K562 (cell line): ENCODE data around the gene ZNF322. TPM values are rescaled to one million over a fixed set of nuclear protein-coding genes. Genes with fewer than 3 reads are reported as not detected.
A peak's percentile ranks its signal among the peaks of the same experiment; 100 is the strongest.

Experiments used
- ATAC-seq: fragments of 200-7000 bp; cut with Tn5 transposase; 3 replicates; pipeline ENCODE4 v1.9.1; 2020; ENCODE audit warnings: moderate library complexity
- BruUV-seq: library from RNA; stranded (reverse); fragments of 400-500 nt; replicated peaks from 2 replicates; lab custom pipeline; 2021; lab: Mats Ljungman, UMichigan
- CTCF ChIA-PET: fragments of 300-600 bp; formaldehyde crosslinking; extraction: SDS; loops from one replicate; lab custom pipeline; 2021; ENCODE audit warnings: low intra/inter-chr PET ratio; lab: Yijun Ruan, JAX
- POLR2A ChIA-PET: fragments of 300-600, 350-650 bp; sonication (Branson Sonifier 250); formaldehyde crosslinking; extraction: SDS; loops from one replicate; lab custom pipeline; 2021; ENCODE audit warnings: antibody characterized with exemption, inconsistent platforms; lab: Yijun Ruan, JAX
- DNase-seq, 4 experiments: peaks; one replicate each; pipeline versions ENCODE4 v3.0.0 to v3.0.0-alpha.2; 2011 to 2018; ENCODE audit warnings: low spot score in 3 of 4, mixed read lengths in 3 of 4; ENCODE audit errors: extremely low read depth in 1 of 4
- FAIRE-seq: peaks from 2 replicates; lab custom pipeline; 2011; peaks lifted over from hg19 to GRCh38; lab: Jason Lieb, UNC
- H2AFZ ChIP-seq: 2 replicates; pipeline ENCODE4 v1.6.0; 2011; ENCODE audit warnings: low read depth, low read length, control low read depth, inconsistent platforms
- H3K27ac ChIP-seq: fragments of 200-600 bp; 3 replicates; pipeline ENCODE4 v1.8.0; 2011; ENCODE audit warnings: low read depth, mild to moderate bottlenecking, control low read depth, inconsistent platforms, low read length, moderate library complexity, mixed read lengths; ENCODE audit errors: extremely low read depth
- H3K27me3 ChIP-seq, 2 experiments: fragments of 300-600 bp in 1 of 2; 2 replicates in 1 of 2; 3 replicates in 1 of 2; pipeline versions ENCODE4 v1.6.0 to v1.8.0; 2011; ENCODE audit warnings: inconsistent platforms in 2 of 2, low read length in 2 of 2, mild to moderate bottlenecking in 1 of 2, mixed read lengths in 1 of 2, moderate library complexity in 1 of 2; ENCODE audit not compliant: control insufficient read depth in 2 of 2, insufficient read depth in 2 of 2
- H3K36me3 ChIP-seq: fragments of 300-600 bp; 3 replicates; pipeline ENCODE4 v1.8.0; 2011; ENCODE audit warnings: mild to moderate bottlenecking, low read length, inconsistent platforms; ENCODE audit not compliant: control insufficient read depth, insufficient read depth
- H3K4me1 ChIP-seq, 2 experiments: fragments of 200-600 bp in 1 of 2; replicated peaks in 1 of 2; 2 replicates in 1 of 2; 3 replicates in 1 of 2; pipeline versions ENCODE4 v1.5.1 to v1.8.0; 2011; ENCODE audit warnings: inconsistent platforms in 2 of 2, low read length in 2 of 2, mild to moderate bottlenecking in 1 of 2, mixed read lengths in 1 of 2, moderate library complexity in 1 of 2; ENCODE audit not compliant: control insufficient read depth in 2 of 2, insufficient read depth in 2 of 2
- H3K4me2 ChIP-seq: 2 replicates; pipeline ENCODE4 v1.6.1; 2011; ENCODE audit warnings: low read length, control low read depth, inconsistent platforms, mixed read lengths; ENCODE audit not compliant: insufficient read depth
- H3K4me3 ChIP-seq: fragments of 200-600 bp; sonication (generic), shearing (Covaris generic); 2 replicates; pipeline ENCODE4 v1.5.1; 2016; ENCODE audit warnings: control low read depth, inconsistent platforms
- H3K79me2 ChIP-seq: fragments of 200-600 bp; 3 replicates; pipeline ENCODE4 v1.8.0; 2011; ENCODE audit warnings: low read length, inconsistent platforms; ENCODE audit not compliant: control insufficient read depth, insufficient read depth
- H3K9ac ChIP-seq, 2 experiments: 2 replicates each; pipeline versions ENCODE4 v1.6.0 to v1.6.1; 2011; ENCODE audit warnings: low read depth in 2 of 2, low read length in 2 of 2, control low read depth in 1 of 2, inconsistent platforms in 1 of 2, mild to moderate bottlenecking in 1 of 2, mixed read lengths in 1 of 2; ENCODE audit not compliant: insufficient read depth in 1 of 2
- H3K9me1 ChIP-seq: one replicate; pipeline ENCODE4 v1.6.0; 2011; ENCODE audit warnings: inconsistent platforms, mild to moderate bottlenecking, low read length, moderate library complexity; ENCODE audit not compliant: control insufficient read depth, insufficient read depth
- H3K9me3 ChIP-seq: replicated peaks from 2 replicates; pipeline ENCODE4 v1.5.1; 2011; ENCODE audit warnings: low read depth, low read length, inconsistent platforms; ENCODE audit not compliant: control insufficient read depth, insufficient read depth
- H4K20me1 ChIP-seq: replicated peaks from 2 replicates; pipeline ENCODE4 v1.6.1; 2011; ENCODE audit warnings: low read length, inconsistent platforms, mixed read lengths; ENCODE audit not compliant: control insufficient read depth, insufficient read depth
- CBX3 ChIP-seq, 2 experiments: IDR thresholded peaks; 1 replicate in 1 of 2; 2 replicates in 1 of 2; pipeline ENCODE4 v1.6.1; 2012; ENCODE audit warnings: inconsistent platforms in 2 of 2, low read length in 2 of 2, borderline replicate concordance in 1 of 2, control low read depth in 1 of 2
- CCAR2 ChIP-seq: fragments of 200-400 bp; formaldehyde crosslinking; IDR thresholded peaks from 2 replicates; pipeline ENCODE4 v1.6.1; 2017; ENCODE audit warnings: mild to moderate bottlenecking, low read depth, low read length
- DPF2 ChIP-seq: fragments of 450-650 bp; IDR thresholded peaks from 2 replicates; pipeline ENCODE4 v1.6.1; 2016
- EGR1 ChIP-seq: fragments of 450-650 bp; conservative IDR thresholded peaks from 2 replicates; pipeline ENCODE4 v1.6.1; 2017; ENCODE audit warnings: mild to moderate bottlenecking
- ETV1 ChIP-seq: fragments of 450-650 bp; conservative IDR thresholded peaks from 2 replicates; pipeline ENCODE4 v1.6.1; 2016; ENCODE audit warnings: missing genetic modification characterization, control low read depth, low read depth, missing compliant biosample characterization
- HDAC6 ChIP-seq: IDR thresholded peaks from 2 replicates; pipeline ENCODE4 v1.6.1; 2012; ENCODE audit warnings: low read depth, mild to moderate bottlenecking, control low read depth, inconsistent platforms, low read length, moderate library complexity
- MBD2 ChIP-seq: sonication (generic); IDR thresholded peaks from 2 replicates; pipeline ENCODE4 v1.6.1; 2016; ENCODE audit warnings: low read depth, borderline replicate concordance
- MCM2 ChIP-seq: fragments of 450-650 bp; IDR thresholded peaks from 2 replicates; pipeline ENCODE4 v1.6.1; 2017; ENCODE audit warnings: low read depth, mild to moderate bottlenecking
- MCM5 ChIP-seq: fragments of 450-650 bp; IDR thresholded peaks from 2 replicates; pipeline ENCODE4 v1.6.1; 2016; ENCODE audit warnings: low read depth
- POLR2B ChIP-seq: fragments of 450-650 bp; IDR thresholded peaks from 2 replicates; pipeline ENCODE4 v1.6.1; 2018; ENCODE audit warnings: low read depth; ENCODE audit not compliant: partially characterized antibody
- SAFB ChIP-seq: fragments of 200-400 bp; formaldehyde crosslinking; IDR thresholded peaks from 2 replicates; pipeline ENCODE4 v1.6.1; 2017; ENCODE audit warnings: low read depth, low read length, borderline replicate concordance
- SAP30 ChIP-seq: fragments of 200-600 bp; sonication (generic); IDR thresholded peaks from 2 replicates; pipeline ENCODE4 v1.6.1; 2012; ENCODE audit warnings: borderline replicate concordance, low read depth, mild to moderate bottlenecking, moderate library complexity, low read length, control low read depth, inconsistent platforms; ENCODE audit not compliant: insufficient read depth, poor library complexity, severe bottlenecking
- WGBS: fragments of 100-300 bp; shearing (Covaris generic); methylation state at CpG from one replicate; pipeline ENCODE4 v1.1.6; 2016; ENCODE audit warnings: low coverage, mixed read lengths; ENCODE audit not compliant: insufficient coverage; ENCODE audit errors: missing lambda C conversion rate; 5-methylcytosine and 5-hydroxymethylcytosine counted together
- in situ Hi-C: fragments of 300-500 bp; cut with MboI; formaldehyde crosslinking; loops from 4 replicates; pipeline ENCODE4 v1.15.0; 2018; ENCODE audit warnings: inconsistent platforms, mixed read lengths
- intact Hi-C: fragments of 100-400 bp; cut with micrococcal nuclease; formaldehyde crosslinking; loops from 2 replicates; pipeline ENCODE4 v1.14.2; 2022
- polyA plus RNA-seq, 8 experiments: library from polyadenylated mRNA; depleted of rRNA in 4 of 8; stranded (reverse) in 5 of 8; unstranded in 3 of 8; fragments of >200 nt; fragmentation: Nextera tagmentation in 2 of 8; fragmentation: Illumina TruSeq in 1 of 8; extraction: Ambion mirVana in 2 of 8; extraction: Trizol in 1 of 8; gene quantifications; 2 replicates each; pipeline versions ENCODE4 v1.2.1 to v1.2.3, GENCODE V29; 2011 to 2014; ENCODE audit warnings: inconsistent platforms in 1 of 8, missing spikeins in 1 of 8
- total RNA-seq, 7 experiments: library from RNA; depleted of rRNA in 6 of 7; stranded (reverse); fragments of >200 nt in 6 of 7; fragmentation: Illumina TruSeq in 2 of 7; extraction: Trizol in 2 of 7; gene quantifications; 2 replicates each; pipeline versions ENCODE4 v1.2.1 to v1.2.3, GENCODE V29; 2011 to 2021; ENCODE audit warnings: low replicate concordance in 1 of 7
- TF ChIP-seq, protein P1 (sequence below), 2 experiments: IDR thresholded peaks in 1 of 2; conservative IDR thresholded peaks in 1 of 2; 2 replicates each; pipeline ENCODE4 v1.6.1; 2016; ENCODE audit warnings: low read depth in 2 of 2, mild to moderate bottlenecking in 1 of 2, missing compliant biosample characterization in 1 of 2, missing genetic modification characterization in 1 of 2, moderate library complexity in 1 of 2
- TF ChIP-seq, protein P2 (sequence below): fragments of 250-450 bp; sonication (Bioruptor Pico); IDR thresholded peaks from 2 replicates; pipeline ENCODE4 v1.5.0; 2020; ENCODE audit warnings: mild to moderate bottlenecking, borderline replicate concordance
- TF ChIP-seq, protein P3 (sequence below): fragments of 200-800 bp; sonication (Bioruptor generic); IDR thresholded peaks from 2 replicates; pipeline ENCODE4 v1.6.1; 2017; ENCODE audit warnings: missing genetic modification characterization, missing compliant biosample characterization

The ZNF322 gene
- total and polyA plus RNA-seq, 9 of the 15 experiments (the other 6 are each of a cell fraction or from before 2014, with no cell fraction given) = 4.7 to 31.2 (median 18.7) TPM

GRCh38 chr6:26594131-26594498 is 65.4 kb downstream of the ZNF322 start:
- intact Hi-C loops (loop anchor here (2.0 kb wide), 2 partner anchors 73 to 419 kb away; no protein-coding TSS in a partner anchor), in situ Hi-C loops (loop anchor here (10.0 kb wide), 1 partner anchor 529 kb away; no protein-coding TSS in a partner anchor)
- peaks cover 13% of the 10 kb centered on the region for H3K36me3 ChIP-seq
- peak overlapping the region; percentile 52 for H3K27ac ChIP-seq
- no peaks in the 10 kb centered on the region for H3K9me1 ChIP-seq
- H3K4me1 ChIP-seq = peaks cover 16 to 19% of the 10 kb centered on the region in 2 experiments; a peak in 4 of 5 replicates
- ChIA-PET CTCF (interaction anchor here (1.7 to 3.6 kb wide), 2 partner anchors 22 to 419 kb away, joined by 6 to 22 read pairs; no protein-coding TSS in a partner anchor), POLR2A (interaction anchor here (0.5 to 7.6 kb wide), 19 partner anchors 20 to 553 kb away, joined by 3 to 141 read pairs (median 4); a partner anchor contains a TSS)
- H3K27me3 ChIP-seq = no peaks in the 10 kb centered on the region
- peak overlapping the region; percentile 79 for H3K4me2 ChIP-seq
- H3K9ac ChIP-seq = peak overlapping the region in 1 of 2 experiments; percentile 94; a peak in 3 of 4 replicates
- no peak for ATAC-seq
- peak in 2 of 4 experiments; percentile 43 to 44 for DNase-seq
- BruUV-seq = no TSS peak
- peak overlapping the region; percentile 91 for H3K4me3 ChIP-seq
- 7% methylated on average over 6 of the region's 6 CpGs for WGBS
- H4K20me1 ChIP-seq = no peaks in the 10 kb centered on the region
- peak overlapping the region; percentile 89 for H2AFZ ChIP-seq
- peaks cover 22% of the 10 kb centered on the region for H3K79me2 ChIP-seq
- H3K9me3 ChIP-seq = no peaks in the 10 kb centered on the region
- FAIRE-seq = peak; percentile 49
- TF ChIP-seq MCM5 = no peak
- no peak for TF ChIP-seq SAP30
- TF ChIP-seq, protein P1, sequence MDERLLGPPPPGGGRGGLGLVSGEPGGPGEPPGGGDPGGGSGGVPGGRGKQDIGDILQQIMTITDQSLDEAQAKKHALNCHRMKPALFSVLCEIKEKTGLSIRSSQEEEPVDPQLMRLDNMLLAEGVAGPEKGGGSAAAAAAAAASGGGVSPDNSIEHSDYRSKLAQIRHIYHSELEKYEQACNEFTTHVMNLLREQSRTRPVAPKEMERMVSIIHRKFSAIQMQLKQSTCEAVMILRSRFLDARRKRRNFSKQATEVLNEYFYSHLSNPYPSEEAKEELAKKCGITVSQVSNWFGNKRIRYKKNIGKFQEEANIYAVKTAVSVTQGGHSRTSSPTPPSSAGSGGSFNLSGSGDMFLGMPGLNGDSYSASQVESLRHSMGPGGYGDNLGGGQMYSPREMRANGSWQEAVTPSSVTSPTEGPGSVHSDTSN (CRISPR knock-in tag; IDR thresholded peaks at IDR 0.05; ENCODE audit: low read depth) = no peak
- TF ChIP-seq, protein P1 (tag; conservative IDR thresholded peaks at IDR 0.05; ENCODE audit: low read depth) = no peak
- TF ChIP-seq SAFB = no peak
- no peak for TF ChIP-seq EGR1
- TF ChIP-seq POLR2B = no peak
- no peak for TF ChIP-seq DPF2
- TF ChIP-seq, protein P2, sequence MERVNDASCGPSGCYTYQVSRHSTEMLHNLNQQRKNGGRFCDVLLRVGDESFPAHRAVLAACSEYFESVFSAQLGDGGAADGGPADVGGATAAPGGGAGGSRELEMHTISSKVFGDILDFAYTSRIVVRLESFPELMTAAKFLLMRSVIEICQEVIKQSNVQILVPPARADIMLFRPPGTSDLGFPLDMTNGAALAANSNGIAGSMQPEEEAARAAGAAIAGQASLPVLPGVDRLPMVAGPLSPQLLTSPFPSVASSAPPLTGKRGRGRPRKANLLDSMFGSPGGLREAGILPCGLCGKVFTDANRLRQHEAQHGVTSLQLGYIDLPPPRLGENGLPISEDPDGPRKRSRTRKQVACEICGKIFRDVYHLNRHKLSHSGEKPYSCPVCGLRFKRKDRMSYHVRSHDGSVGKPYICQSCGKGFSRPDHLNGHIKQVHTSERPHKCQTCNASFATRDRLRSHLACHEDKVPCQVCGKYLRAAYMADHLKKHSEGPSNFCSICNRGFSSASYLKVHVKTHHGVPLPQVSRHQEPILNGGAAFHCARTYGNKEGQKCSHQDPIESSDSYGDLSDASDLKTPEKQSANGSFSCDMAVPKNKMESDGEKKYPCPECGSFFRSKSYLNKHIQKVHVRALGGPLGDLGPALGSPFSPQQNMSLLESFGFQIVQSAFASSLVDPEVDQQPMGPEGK (CRISPR knock-in tag) = no peak
- TF ChIP-seq MBD2 = no peak
- TF ChIP-seq, protein P3, sequence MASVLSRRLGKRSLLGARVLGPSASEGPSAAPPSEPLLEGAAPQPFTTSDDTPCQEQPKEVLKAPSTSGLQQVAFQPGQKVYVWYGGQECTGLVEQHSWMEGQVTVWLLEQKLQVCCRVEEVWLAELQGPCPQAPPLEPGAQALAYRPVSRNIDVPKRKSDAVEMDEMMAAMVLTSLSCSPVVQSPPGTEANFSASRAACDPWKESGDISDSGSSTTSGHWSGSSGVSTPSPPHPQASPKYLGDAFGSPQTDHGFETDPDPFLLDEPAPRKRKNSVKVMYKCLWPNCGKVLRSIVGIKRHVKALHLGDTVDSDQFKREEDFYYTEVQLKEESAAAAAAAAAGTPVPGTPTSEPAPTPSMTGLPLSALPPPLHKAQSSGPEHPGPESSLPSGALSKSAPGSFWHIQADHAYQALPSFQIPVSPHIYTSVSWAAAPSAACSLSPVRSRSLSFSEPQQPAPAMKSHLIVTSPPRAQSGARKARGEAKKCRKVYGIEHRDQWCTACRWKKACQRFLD (CRISPR knock-in tag) = no peak
- TF ChIP-seq HDAC6 = no peak
- 0 out of 3 replicates have a peak, but pooled peaks of 1 of the 2 experiments have one; percentile 2 for TF ChIP-seq CBX3 (IDR thresholded peaks at IDR 0.05; ENCODE audit: borderline replicate concordance in 1 of 2, low read length in 2 of 2)
- no peak for TF ChIP-seq MCM2
- TF ChIP-seq CCAR2 = no peak
- TF ChIP-seq ETV1 = no peak
